SJSA1 (cell line): Measurements from ENCODE around the gene LETMD1. TPM values are rescaled to one million over a fixed set of nuclear protein-coding genes. Genes with fewer than 3 reads are reported as not detected.

Experiments
- DNase-seq, 2 experiments: peaks; one replicate each; pipeline ENCODE4 v3.0.0-alpha.2; 2015 to 2020; ENCODE audit warnings: low spot score in 2 of 2, low read depth in 1 of 2
- H3K27ac ChIP-seq: fragments of 250-450 bp; sonication (Bioruptor Pico); 2 replicates; pipeline ENCODE4 v1.5.1; 2020; ENCODE audit warnings: mild to moderate bottlenecking, moderate library complexity
- H3K27me3 ChIP-seq: fragments of 250-450 bp; sonication (Bioruptor Pico); replicated peaks from 2 replicates; pipeline ENCODE4 v1.5.1; 2020; ENCODE audit warnings: mild to moderate bottlenecking, moderate library complexity
- H3K36me3 ChIP-seq: fragments of 250-450 bp; sonication (Bioruptor Pico); 2 replicates; pipeline ENCODE4 v1.5.1; 2020; ENCODE audit warnings: mild to moderate bottlenecking
- H3K4me1 ChIP-seq: fragments of 250-450 bp; sonication (Bioruptor Pico); replicated peaks from 2 replicates; pipeline ENCODE4 v1.6.1; 2021; ENCODE audit warnings: mild to moderate bottlenecking
- H3K4me3 ChIP-seq: fragments of 250-450 bp; sonication (Bioruptor Pico); 2 replicates; pipeline ENCODE4 v1.5.1; 2020; ENCODE audit warnings: mild to moderate bottlenecking
- H3K9me3 ChIP-seq: fragments of 250-450 bp; sonication (Bioruptor Pico); replicated peaks from 2 replicates; pipeline ENCODE4 v1.5.1; 2020; ENCODE audit warnings: mild to moderate bottlenecking
- total RNA-seq: library from RNA; depleted of rRNA; stranded (reverse); fragments of >200 nt; shearing (Covaris generic); gene quantifications from 2 replicates; pipeline ENCODE4 v1.2.3, GENCODE V29; 2014

The LETMD1 gene
- total RNA-seq, 1 experiment from 2014 or later: 28.5 TPM

DNA sequence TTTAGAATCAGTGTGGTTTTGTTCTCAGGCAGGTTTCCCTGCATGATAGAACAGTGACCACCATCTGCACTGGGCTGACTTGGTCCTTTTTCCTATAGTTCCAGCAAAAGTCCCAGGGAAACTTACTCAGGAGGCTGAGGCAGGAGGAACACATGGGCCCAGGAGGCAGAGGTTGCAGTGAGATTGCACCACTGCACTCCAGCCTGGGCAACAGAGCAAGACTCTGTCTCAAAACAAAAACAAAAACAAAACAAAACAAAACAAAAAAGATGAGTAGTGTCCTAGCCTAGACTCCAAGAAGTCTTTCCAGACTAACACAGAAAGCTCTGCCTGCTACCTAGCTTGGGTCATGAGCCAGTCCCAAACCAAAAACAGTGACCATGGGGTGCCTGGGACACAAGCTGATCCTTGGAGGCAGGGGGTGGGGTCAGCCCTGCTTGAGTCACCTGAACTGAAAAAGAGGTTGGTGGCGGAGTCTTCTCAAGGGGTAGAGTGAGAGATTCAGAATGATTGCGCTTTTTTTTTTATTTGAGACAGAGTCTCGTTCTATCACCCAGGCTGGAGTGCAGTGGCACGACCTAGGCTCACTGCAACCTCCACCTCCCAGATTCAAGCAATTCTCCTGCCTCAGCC, 14.6 kb upstream of the LETMD1 start:
- no peak overlapping the region for H3K27ac ChIP-seq
- H3K9me3 ChIP-seq: no peaks in the 10 kb centered on the region
- no peaks in the 10 kb centered on the region for H3K27me3 ChIP-seq
- H3K4me1 ChIP-seq: no peaks in the 10 kb centered on the region
- no peaks in the 10 kb centered on the region for H3K36me3 ChIP-seq
- no peak for DNase-seq
- no peak overlapping the region for H3K4me3 ChIP-seq

DNA sequence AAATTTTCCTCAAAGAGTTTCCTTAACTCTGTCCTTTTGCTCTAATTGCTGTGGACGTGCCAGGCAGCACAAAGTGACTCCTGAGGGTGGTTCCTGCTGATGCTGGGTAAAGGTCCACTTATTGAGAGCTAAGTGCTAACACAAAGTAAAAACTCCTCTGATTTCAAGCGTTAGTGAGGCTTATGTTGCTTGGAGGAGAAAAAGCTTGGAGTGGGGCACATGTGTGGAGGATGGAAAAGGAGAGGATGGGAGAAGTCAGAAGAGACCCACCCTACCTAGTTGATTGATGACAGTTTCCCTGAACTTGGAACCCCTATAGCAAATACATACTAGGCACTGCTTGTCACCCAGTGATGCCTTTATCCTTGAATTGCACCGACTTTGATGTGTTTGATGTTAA, 11.8 kb upstream of the LETMD1 start:
- no peak for DNase-seq
- Histone ChIP-seq H3K4me1 (no peaks in the 10 kb centered on the region), H3K36me3 (no peaks in the 10 kb centered on the region), H3K27me3 (no peaks in the 10 kb centered on the region), H3K9me3 (no peaks in the 10 kb centered on the region), H3K4me3 (no peak overlapping the region), H3K27ac (no peak overlapping the region)

DNA sequence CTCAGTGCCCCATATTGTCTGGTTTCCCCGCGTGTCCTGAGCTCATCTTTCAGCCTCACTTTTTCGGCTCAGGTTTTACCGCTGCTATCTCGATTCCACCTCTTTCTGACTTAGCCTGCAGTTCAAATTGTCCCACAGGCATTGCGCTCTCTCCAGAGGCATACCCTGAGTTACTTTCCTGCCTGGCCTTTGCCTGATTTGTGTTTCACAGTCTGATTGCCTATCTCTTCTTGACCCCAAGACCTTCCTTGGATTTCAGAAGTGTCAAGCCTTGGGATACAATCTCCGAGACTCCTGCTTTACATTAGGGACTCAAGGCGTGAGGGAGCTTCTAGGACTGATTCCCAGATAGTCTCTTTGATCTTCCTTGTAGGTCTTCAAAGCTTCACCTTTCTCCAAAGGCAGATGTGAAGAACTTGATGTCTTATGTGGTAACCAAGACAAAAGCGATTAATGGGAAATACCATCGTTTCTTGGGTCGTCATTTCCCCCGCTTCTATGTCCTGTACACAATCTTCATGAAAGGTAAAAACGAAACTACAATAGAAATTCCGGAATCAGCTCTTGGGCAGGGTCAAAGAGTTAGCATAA, 629 bp downstream of the LETMD1 start:
- Histone ChIP-seq H3K27ac (peak overlapping the region; percentile 63), H3K9me3 (no peaks in the 10 kb centered on the region), H3K4me1 (peaks cover 12% of the 10 kb centered on the region), H3K4me3 (peak overlapping the region; percentile 53), H3K36me3 (peaks cover 21% of the 10 kb centered on the region), H3K27me3 (no peaks in the 10 kb centered on the region)
- DNase-seq: peak in 1 of 2 experiments; percentile 11

DNA sequence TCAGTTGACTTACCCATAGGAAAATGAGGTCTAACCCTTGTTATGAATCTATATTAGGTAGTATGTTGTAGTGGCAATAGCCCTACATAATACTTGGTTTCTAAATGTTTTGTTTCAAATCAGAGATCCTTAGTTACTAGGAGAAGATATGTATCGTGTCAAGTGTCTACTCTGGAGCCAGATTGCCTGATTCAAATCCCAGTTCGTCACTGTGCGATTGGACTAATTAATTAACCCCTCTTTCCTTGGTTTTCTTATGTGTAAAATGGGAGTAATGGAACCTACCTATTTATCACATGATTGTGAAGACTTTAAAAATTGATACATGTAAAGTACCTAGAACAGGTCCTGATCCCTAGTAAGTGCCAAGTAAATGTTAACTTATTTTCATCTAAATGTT, 1.4 kb downstream of the LETMD1 start:
- Histone ChIP-seq H3K9me3 (no peaks in the 10 kb centered on the region), H3K27ac (no peak overlapping the region), H3K4me1 (peaks cover 12% of the 10 kb centered on the region), H3K27me3 (no peaks in the 10 kb centered on the region), H3K36me3 (peaks cover 29% of the 10 kb centered on the region), H3K4me3 (no peak overlapping the region)
- DNase-seq: no peak

DNA sequence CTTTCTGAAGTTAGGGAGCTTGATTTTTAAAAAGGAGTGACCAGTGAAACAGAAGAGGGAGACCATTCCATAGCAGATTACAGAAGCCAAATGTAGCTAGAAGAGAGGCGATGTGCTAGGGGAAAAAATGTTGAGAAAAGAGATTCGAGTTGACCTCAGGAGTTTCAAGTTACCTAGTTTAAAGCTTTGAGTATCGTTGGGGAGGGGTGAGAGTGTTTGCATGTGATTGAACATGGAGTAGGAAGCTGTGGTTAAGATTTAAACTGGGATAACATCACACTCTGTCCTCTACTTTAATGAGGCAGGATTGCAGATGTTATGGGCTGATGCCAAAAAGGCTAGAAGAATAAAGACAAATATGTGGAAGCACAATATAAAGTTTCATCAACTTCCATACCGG, 3.7 kb downstream of the LETMD1 start:
- H3K4me1 ChIP-seq: peaks cover 12% of the 10 kb centered on the region
- H3K4me3 ChIP-seq: no peak overlapping the region
- peaks cover 45% of the 10 kb centered on the region for H3K36me3 ChIP-seq
- no peaks in the 10 kb centered on the region for H3K27me3 ChIP-seq
- no peak for DNase-seq
- no peaks in the 10 kb centered on the region for H3K9me3 ChIP-seq
- H3K27ac ChIP-seq: no peak overlapping the region

DNA sequence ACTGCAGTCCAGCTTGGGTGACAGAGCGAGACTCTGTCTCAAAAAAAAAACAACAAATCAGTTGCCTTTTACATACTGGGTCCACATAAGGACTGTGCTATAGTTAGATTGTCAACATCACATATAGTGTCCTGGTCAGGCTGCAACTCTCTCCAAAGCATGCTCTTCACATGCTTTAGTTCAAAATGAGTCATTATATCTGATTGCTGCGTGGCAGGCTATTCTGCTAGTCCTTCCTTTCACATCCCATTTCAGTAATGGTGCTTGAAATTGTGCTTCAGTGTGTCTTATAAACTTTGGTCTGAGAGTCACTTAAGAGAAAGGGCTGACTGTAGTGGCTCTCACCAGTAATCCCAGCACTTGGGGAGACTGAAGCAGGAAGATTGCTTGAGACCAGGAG, 6.9 kb downstream of the LETMD1 start:
- Histone ChIP-seq H3K4me3 (no peak overlapping the region), H3K27me3 (no peaks in the 10 kb centered on the region), H3K36me3 (peaks cover 77% of the 10 kb centered on the region), H3K9me3 (no peaks in the 10 kb centered on the region), H3K4me1 (no peaks in the 10 kb centered on the region), H3K27ac (no peak overlapping the region)
- DNase-seq: no peak

DNA sequence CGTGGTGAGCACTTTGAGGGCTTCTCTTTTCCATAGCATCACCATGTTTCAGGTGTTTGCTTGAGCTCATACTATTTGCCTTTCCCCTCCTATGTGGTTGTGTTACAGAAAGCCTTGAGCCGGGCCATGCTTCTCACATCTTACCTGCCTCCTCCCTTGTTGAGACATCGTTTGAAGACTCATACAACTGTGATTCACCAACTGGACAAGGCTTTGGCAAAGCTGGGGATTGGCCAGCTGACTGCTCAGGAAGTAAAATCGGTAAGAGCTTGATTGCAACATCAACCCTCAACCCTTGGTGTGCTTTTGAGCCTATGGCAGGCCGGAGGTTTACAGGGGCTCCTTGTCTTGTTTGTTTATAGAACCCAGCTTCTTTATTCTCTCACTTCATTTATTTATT, 8.1 kb downstream of the LETMD1 start:
- H3K9me3 ChIP-seq: no peaks in the 10 kb centered on the region
- H3K27ac ChIP-seq: no peak overlapping the region
- no peaks in the 10 kb centered on the region for H3K4me1 ChIP-seq
- H3K36me3 ChIP-seq: peaks cover 83% of the 10 kb centered on the region
- H3K4me3 ChIP-seq: no peak overlapping the region
- DNase-seq: no peak
- no peaks in the 10 kb centered on the region for H3K27me3 ChIP-seq

DNA sequence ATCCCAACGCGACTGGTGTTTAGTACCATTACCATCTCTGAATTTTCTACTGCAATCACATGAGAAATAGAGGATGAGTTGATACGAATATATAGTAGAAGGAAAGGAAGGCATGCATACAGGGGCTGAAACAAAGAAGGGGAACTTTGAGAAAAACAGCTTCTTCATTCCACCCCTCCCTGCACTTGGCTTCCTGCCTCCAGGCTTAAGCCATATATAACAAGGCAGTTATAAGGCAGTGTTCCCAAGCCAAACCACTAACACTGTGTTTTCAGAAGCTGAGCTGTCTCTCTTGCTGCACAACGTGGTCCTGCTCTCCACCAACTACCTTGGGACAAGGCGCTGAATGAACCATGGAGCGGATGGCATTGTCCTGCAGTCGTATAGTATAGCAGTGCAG, 11.0 kb downstream of the LETMD1 start:
- Histone ChIP-seq H3K4me3 (no peak overlapping the region), H3K4me1 (no peaks in the 10 kb centered on the region), H3K27ac (no peak overlapping the region), H3K27me3 (no peaks in the 10 kb centered on the region), H3K36me3 (peaks cover 91% of the 10 kb centered on the region), H3K9me3 (no peaks in the 10 kb centered on the region)
- DNase-seq: no peak

DNA sequence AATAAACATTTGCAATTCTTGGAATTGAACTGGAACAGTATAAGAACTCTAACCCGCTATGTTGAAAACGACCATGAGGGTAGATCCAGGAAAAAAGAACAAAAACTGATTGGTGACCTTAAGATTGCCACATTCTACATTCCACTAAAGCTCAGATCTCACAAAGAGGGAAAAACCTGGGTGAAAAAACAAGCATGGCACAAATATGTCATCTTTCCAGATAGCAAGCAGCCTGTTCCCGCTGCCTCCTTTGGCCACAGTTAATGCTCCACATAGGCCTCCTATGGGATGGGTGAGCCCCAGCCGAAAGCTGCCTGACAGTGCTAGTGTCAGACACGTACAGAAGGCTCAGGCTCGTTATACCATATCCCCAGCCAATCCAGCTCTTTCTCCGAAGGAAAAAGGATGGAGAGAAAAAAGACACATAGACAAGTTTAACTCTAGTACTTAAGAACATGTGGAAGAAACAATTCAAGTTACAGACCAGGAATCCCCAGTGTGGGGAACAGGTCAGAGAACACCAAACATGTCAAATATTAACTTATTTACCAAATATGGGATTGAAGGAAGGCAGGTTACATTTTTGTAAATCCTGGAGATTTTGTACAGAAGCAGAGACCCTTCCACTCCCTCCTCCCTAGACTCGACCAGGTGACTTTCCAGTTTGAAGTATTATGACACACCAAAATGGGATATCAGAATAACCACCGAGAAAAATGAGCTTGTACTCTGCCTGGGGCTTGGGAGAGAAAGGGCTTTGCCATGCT, 14.7 kb downstream of the LETMD1 start:
- H3K9me3 ChIP-seq: no peaks in the 10 kb centered on the region
- no peak overlapping the region for H3K4me3 ChIP-seq
- no peaks in the 10 kb centered on the region for H3K4me1 ChIP-seq
- no peak for DNase-seq
- H3K36me3 ChIP-seq: peaks cover 96% of the 10 kb centered on the region
- H3K27ac ChIP-seq: no peak overlapping the region
- H3K27me3 ChIP-seq: no peaks in the 10 kb centered on the region

DNA sequence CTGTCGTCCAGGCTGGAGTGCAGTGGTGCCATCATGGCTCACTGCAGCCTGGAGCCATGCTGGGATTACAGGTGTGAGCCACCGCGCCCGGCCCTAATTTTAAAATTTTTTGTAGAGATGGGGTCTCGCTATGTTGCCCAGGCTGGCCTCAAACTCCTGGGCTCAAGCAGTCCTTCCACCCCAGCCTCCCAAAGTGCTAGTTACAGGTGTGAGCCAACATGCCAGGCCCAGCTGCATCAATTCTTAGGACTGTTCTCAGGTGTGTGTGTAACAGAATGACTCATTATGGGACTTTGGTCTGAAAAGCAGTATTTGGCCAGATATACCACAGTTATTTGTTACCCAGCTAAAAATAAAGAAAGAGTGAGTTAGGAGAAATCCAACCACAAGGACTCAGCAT, 17.4 kb downstream of the LETMD1 start:
- Histone ChIP-seq H3K9me3 (no peaks in the 10 kb centered on the region), H3K4me1 (no peaks in the 10 kb centered on the region), H3K27me3 (no peaks in the 10 kb centered on the region), H3K4me3 (no peak overlapping the region), H3K36me3 (peaks cover 92% of the 10 kb centered on the region), H3K27ac (no peak overlapping the region)
- no peak for DNase-seq

DNA sequence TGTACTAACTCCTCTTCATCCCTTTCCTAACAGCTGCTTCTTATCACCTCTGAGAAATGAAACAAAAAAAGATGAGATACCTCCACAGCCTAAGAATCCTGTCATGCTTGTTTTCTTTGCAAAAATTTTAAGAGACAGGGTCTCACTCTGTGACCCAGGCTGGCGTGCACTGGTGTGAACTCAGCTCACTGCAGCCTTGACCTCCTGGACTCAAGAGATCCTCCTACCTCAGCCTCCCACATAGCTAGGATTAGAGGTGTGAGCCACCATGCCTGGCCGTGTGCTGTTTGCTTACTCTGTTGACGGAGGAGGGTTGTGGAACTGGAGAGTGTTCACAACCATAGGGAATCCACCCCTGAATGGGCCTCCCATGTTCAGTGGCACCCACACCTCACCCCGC, 19.1 kb downstream of the LETMD1 start:
- Histone ChIP-seq H3K27ac (no peak overlapping the region), H3K4me3 (no peak overlapping the region), H3K27me3 (no peaks in the 10 kb centered on the region), H3K9me3 (no peaks in the 10 kb centered on the region), H3K4me1 (no peaks in the 10 kb centered on the region), H3K36me3 (peaks cover 94% of the 10 kb centered on the region)
- DNase-seq: no peak

DNA sequence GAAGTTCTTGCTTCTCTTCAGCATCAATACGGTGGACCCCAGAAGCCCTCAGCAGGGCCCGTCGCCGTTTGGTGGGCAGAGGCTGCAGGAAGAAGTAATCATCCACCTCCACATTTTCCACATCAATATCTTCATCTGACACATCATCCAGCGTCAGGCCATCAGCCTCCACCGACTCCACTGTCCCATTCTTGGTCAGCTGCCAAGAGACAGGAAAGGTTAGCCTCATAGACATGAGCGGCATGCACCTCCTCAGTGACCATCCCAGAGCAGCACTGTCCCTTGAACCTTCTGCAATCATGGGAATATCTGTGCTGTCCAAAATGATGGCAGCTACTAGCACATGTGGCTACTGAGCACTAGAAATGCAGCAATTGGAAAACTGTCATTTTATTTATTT, 19.6 kb downstream of the LETMD1 start:
- H3K9me3 ChIP-seq: no peaks in the 10 kb centered on the region
- peaks cover 91% of the 10 kb centered on the region for H3K36me3 ChIP-seq
- no peak for DNase-seq

DNA sequence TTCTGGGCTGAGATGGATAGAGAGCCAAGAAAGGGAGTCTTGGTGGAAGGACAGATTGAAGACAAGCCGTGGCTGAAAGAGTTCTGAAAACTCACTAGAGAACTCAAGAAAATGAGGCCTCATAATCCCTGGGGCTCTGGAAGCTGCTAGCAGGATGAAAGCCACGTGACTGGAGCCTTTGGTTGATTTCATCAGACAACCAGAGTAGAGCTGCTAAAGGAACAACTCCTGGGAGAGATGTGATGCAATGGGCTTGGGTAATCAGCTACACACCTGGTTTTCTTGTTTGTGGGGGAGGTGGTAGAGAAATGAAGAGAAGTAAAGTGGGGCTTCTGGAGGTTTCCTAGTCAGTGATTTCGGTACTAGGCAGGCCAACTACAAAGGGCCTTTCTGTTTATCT, 21.9 kb downstream of the LETMD1 start:
- Histone ChIP-seq H3K27ac (no peak overlapping the region), H3K36me3 (peaks cover 88% of the 10 kb centered on the region), H3K9me3 (no peaks in the 10 kb centered on the region), H3K4me3 (no peak overlapping the region), H3K4me1 (no peaks in the 10 kb centered on the region), H3K27me3 (no peaks in the 10 kb centered on the region)
- no peak for DNase-seq

More for the DNA sequence above, 19.6 kb downstream of the LETMD1 start:
- H3K27me3 ChIP-seq: no peaks in the 10 kb centered on the region
- no peaks in the 10 kb centered on the region for H3K4me1 ChIP-seq
- H3K27ac ChIP-seq: no peak overlapping the region
- no peak overlapping the region for H3K4me3 ChIP-seq

DNA sequence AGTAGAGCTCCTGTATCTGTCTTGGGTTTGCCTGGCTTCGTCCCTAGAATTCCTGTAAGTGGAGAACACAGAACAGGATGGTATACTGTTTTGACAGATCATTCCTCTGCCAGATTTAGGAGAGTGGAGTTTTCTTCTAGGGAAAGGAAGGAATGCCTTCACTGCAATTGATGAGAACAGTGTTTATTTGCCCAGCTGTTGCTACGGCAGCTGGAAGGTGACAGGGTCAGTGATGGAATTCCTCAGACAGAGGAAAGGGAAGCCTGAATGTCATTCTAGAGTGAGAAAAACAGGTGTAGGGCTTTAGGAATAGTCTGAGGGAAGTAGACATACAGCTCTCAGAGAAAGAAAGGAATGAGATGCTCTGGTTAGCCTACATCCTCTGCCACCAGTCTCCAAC, 23.5 kb downstream of the LETMD1 start:
- H3K4me3 ChIP-seq: no peak overlapping the region
- H3K27ac ChIP-seq: no peak overlapping the region
- no peaks in the 10 kb centered on the region for H3K27me3 ChIP-seq
- no peaks in the 10 kb centered on the region for H3K4me1 ChIP-seq
- H3K36me3 ChIP-seq: peaks cover 90% of the 10 kb centered on the region
- no peak for DNase-seq
- H3K9me3 ChIP-seq: no peaks in the 10 kb centered on the region
